Measurements from ENCODE around the gene CLPTM1.

Gene CLPTM1

GRCh38 chr19:44986389-44986788 lies 31.2 kb downstream of the CLPTM1 start:
- Histone ChIP-seq H3K4me3 (ENCODE audit: low read length in 2 of 2) (no peak overlapping the region), H3K23ac (ENCODE audit: low read depth, low read length, poor library complexity) (no peak overlapping the region), H4K8ac (ENCODE audit: low read depth, low read length) (no peak overlapping the region), H2AK5ac (ENCODE audit: low read depth, low read length) (no peak overlapping the region), H3K4me2 (ENCODE audit: insufficient read depth, low read length, poor library complexity, severe bottlenecking) (no peak overlapping the region), H2BK120ac (ENCODE audit: low read depth, low read length) (no peak overlapping the region), H4K91ac (ENCODE audit: low read depth, low read length, poor library complexity) (no peak overlapping the region), H3K36me3 (replicated peaks in 1 of 2; ENCODE audit: control insufficient read depth in 2 of 2, insufficient read depth in 2 of 2, low read length in 2 of 2) (peaks cover 18 to 86% of the 10 kb centered on the region in 2 donors), H3K18ac (ENCODE audit: low read length) (no peak overlapping the region), H3K9ac (ENCODE audit: low read depth, low read length, poor library complexity) (no peak overlapping the region), H2BK5ac (ENCODE audit: low read length) (no peak overlapping the region), H2AFZ (ENCODE audit: low read length) (no peak overlapping the region), H3K27ac (replicated peaks; ENCODE audit: low read length) (no peak overlapping the region), H3K4ac (ENCODE audit: low read length) (no peak overlapping the region), H3K79me1 (ENCODE audit: low read depth, low read length) (peaks cover 1% of the 10 kb centered on the region), H3K14ac (ENCODE audit: low read length) (no peak overlapping the region), H3K27me3 (ENCODE audit: control insufficient read depth in 3 of 3, insufficient read depth in 3 of 3, low read depth in 1 of 3, low read length in 3 of 3) (no peaks in the 10 kb centered on the region), H3K9me3 (replicated peaks in 1 of 2; ENCODE audit: control insufficient read depth in 2 of 2, insufficient read depth in 1 of 2, low read depth in 1 of 2, low read length in 2 of 2) (no peaks in the 10 kb centered on the region), H3K4me1 (ENCODE audit: control insufficient read depth in 2 of 2, insufficient read depth in 1 of 2, low read depth in 1 of 2, low read length in 2 of 2) (no peaks in the 10 kb centered on the region), H2BK15ac (ENCODE audit: low read length) (no peak overlapping the region), H2BK12ac (ENCODE audit: low read length) (no peak overlapping the region)
- DNase-seq (ENCODE audit: low spot score): no peak
- no CpG with 5 or more reads among the region's 7 CpGs for WGBS, 2 donors (ENCODE audit: extremely low coverage in 2 of 2, insufficient read length in 2 of 2, insufficient replicate concordance in 1 of 2)

GRCh38 chr19:44987148-44987675 lies 32.0 kb downstream of the CLPTM1 start:
- no peak overlapping the region for H3K18ac ChIP-seq (ENCODE audit: low read length)
- no peak overlapping the region for H3K4me2 ChIP-seq (ENCODE audit: insufficient read depth, low read length, poor library complexity, severe bottlenecking)
- no peak overlapping the region for H3K23ac ChIP-seq (ENCODE audit: low read depth, low read length, poor library complexity)
- H3K27ac ChIP-seq (replicated peaks; ENCODE audit: low read length): no peak overlapping the region
- H3K9ac ChIP-seq (ENCODE audit: low read depth, low read length, poor library complexity): peak overlapping the region; percentile 44
- no peak overlapping the region for H2AK5ac ChIP-seq (ENCODE audit: low read depth, low read length)
- no peak overlapping the region for H3K4ac ChIP-seq (ENCODE audit: low read length)
- no peak overlapping the region for H2BK120ac ChIP-seq (ENCODE audit: low read depth, low read length)
- no peak overlapping the region for H2BK12ac ChIP-seq (ENCODE audit: low read length)
- H3K9me3 ChIP-seq (replicated peaks in 1 of 2; ENCODE audit: control insufficient read depth in 2 of 2, insufficient read depth in 1 of 2, low read depth in 1 of 2, low read length in 2 of 2): no peaks in the 10 kb centered on the region
- no peak for DNase-seq (ENCODE audit: low spot score)
- no CpG with 5 or more reads among the region's 20 CpGs for WGBS, 2 donors (ENCODE audit: extremely low coverage in 2 of 2, insufficient read length in 2 of 2, insufficient replicate concordance in 1 of 2)
- H2BK5ac ChIP-seq (ENCODE audit: low read length): no peak overlapping the region
- no peak overlapping the region for H3K14ac ChIP-seq (ENCODE audit: low read length)
- no peak overlapping the region for H4K8ac ChIP-seq (ENCODE audit: low read depth, low read length)
- H3K27me3 ChIP-seq (ENCODE audit: control insufficient read depth in 3 of 3, insufficient read depth in 3 of 3, low read depth in 1 of 3, low read length in 3 of 3): no peaks in the 10 kb centered on the region
- H2BK15ac ChIP-seq (ENCODE audit: low read length): no peak overlapping the region
- H3K36me3 ChIP-seq (replicated peaks in 1 of 2; ENCODE audit: control insufficient read depth in 2 of 2, insufficient read depth in 2 of 2, low read length in 2 of 2): peaks cover 21 to 88% of the 10 kb centered on the region in 2 donors
- no peak overlapping the region for H4K91ac ChIP-seq (ENCODE audit: low read depth, low read length, poor library complexity)
- peaks cover 1% of the 10 kb centered on the region for H3K79me1 ChIP-seq (ENCODE audit: low read depth, low read length)
- H2AFZ ChIP-seq (ENCODE audit: low read length): no peak overlapping the region
- no peaks in the 10 kb centered on the region for H3K4me1 ChIP-seq (ENCODE audit: control insufficient read depth in 2 of 2, insufficient read depth in 1 of 2, low read depth in 1 of 2, low read length in 2 of 2)
- no peak overlapping the region for H3K4me3 ChIP-seq (ENCODE audit: low read length in 2 of 2)

- Histone ChIP-seq H3K36me3 (replicated peaks in 1 of 2; ENCODE audit: control insufficient read depth in 2 of 2, insufficient read depth in 2 of 2, low read length in 2 of 2) (peaks cover 25 to 91% of the 10 kb centered on the region in 2 donors), H3K79me1 (ENCODE audit: low read depth, low read length) (peaks cover 3% of the 10 kb centered on the region), H3K4ac (ENCODE audit: low read length) (no peak overlapping the region), H3K9me3 (replicated peaks in 1 of 2; ENCODE audit: control insufficient read depth in 2 of 2, insufficient read depth in 1 of 2, low read depth in 1 of 2, low read length in 2 of 2) (no peaks in the 10 kb centered on the region), H3K27me3 (ENCODE audit: control insufficient read depth in 3 of 3, insufficient read depth in 3 of 3, low read depth in 1 of 3, low read length in 3 of 3) (no peaks in the 10 kb centered on the region), H2BK5ac (ENCODE audit: low read length) (no peak overlapping the region), H3K4me3 (ENCODE audit: low read length in 2 of 2) (no peak overlapping the region), H2BK12ac (ENCODE audit: low read length) (no peak overlapping the region), H2BK120ac (ENCODE audit: low read depth, low read length) (no peak overlapping the region), H3K18ac (ENCODE audit: low read length) (no peak overlapping the region), H4K91ac (ENCODE audit: low read depth, low read length, poor library complexity) (no peak overlapping the region), H2BK15ac (ENCODE audit: low read length) (no peak overlapping the region), H3K4me1 (ENCODE audit: control insufficient read depth in 2 of 2, insufficient read depth in 1 of 2, low read depth in 1 of 2, low read length in 2 of 2) (no peaks in the 10 kb centered on the region), H4K8ac (ENCODE audit: low read depth, low read length) (no peak overlapping the region), H2AK5ac (ENCODE audit: low read depth, low read length) (no peak overlapping the region), H3K4me2 (ENCODE audit: insufficient read depth, low read length, poor library complexity, severe bottlenecking) (no peak overlapping the region), H3K23ac (ENCODE audit: low read depth, low read length, poor library complexity) (no peak overlapping the region), H3K9ac (ENCODE audit: low read depth, low read length, poor library complexity) (no peak overlapping the region), H3K14ac (ENCODE audit: low read length) (no peak overlapping the region), H3K27ac (replicated peaks; ENCODE audit: low read length) (no peak overlapping the region), H2AFZ (ENCODE audit: low read length) (no peak overlapping the region)
- no CpG with 5 or more reads among the region's 9 CpGs for WGBS, 2 donors (ENCODE audit: extremely low coverage in 2 of 2, insufficient read length in 2 of 2, insufficient replicate concordance in 1 of 2)
- DNase-seq (ENCODE audit: low spot score): no peak
These were observed 33.1 kb downstream of the CLPTM1 start for GRCh38 chr19:44988273-44988672.

GRCh38 chr19:44988896-44989556 lies 33.8 kb downstream of the CLPTM1 start:
- H3K79me1 ChIP-seq (ENCODE audit: low read depth, low read length): peaks cover 3% of the 10 kb centered on the region
- no peak overlapping the region for H3K23ac ChIP-seq (ENCODE audit: low read depth, low read length, poor library complexity)
- peak; percentile 21 for DNase-seq (ENCODE audit: low spot score)
- H3K27me3 ChIP-seq (ENCODE audit: control insufficient read depth in 3 of 3, insufficient read depth in 3 of 3, low read depth in 1 of 3, low read length in 3 of 3): no peaks in the 10 kb centered on the region
- H3K4me3 ChIP-seq (ENCODE audit: low read length in 2 of 2): no peak overlapping the region
- peak overlapping the region; percentile 61 for H3K9ac ChIP-seq (ENCODE audit: low read depth, low read length, poor library complexity)
- H2BK5ac ChIP-seq (ENCODE audit: low read length): no peak overlapping the region
- H3K14ac ChIP-seq (ENCODE audit: low read length): no peak overlapping the region
- no peaks in the 10 kb centered on the region for H3K4me1 ChIP-seq (ENCODE audit: control insufficient read depth in 2 of 2, insufficient read depth in 1 of 2, low read depth in 1 of 2, low read length in 2 of 2)
- H2BK12ac ChIP-seq (ENCODE audit: low read length): no peak overlapping the region
- H3K4me2 ChIP-seq (ENCODE audit: insufficient read depth, low read length, poor library complexity, severe bottlenecking): no peak overlapping the region
- no peaks in the 10 kb centered on the region for H3K9me3 ChIP-seq (replicated peaks in 1 of 2; ENCODE audit: control insufficient read depth in 2 of 2, insufficient read depth in 1 of 2, low read depth in 1 of 2, low read length in 2 of 2)
- no peak overlapping the region for H3K18ac ChIP-seq (ENCODE audit: low read length)
- H2AK5ac ChIP-seq (ENCODE audit: low read depth, low read length): no peak overlapping the region
- no peak overlapping the region for H2BK120ac ChIP-seq (ENCODE audit: low read depth, low read length)
- no peak overlapping the region for H3K4ac ChIP-seq (ENCODE audit: low read length)
- no peak overlapping the region for H4K91ac ChIP-seq (ENCODE audit: low read depth, low read length, poor library complexity)
- no peak overlapping the region for H4K8ac ChIP-seq (ENCODE audit: low read depth, low read length)
- H3K27ac ChIP-seq (replicated peaks; ENCODE audit: low read length): no peak overlapping the region
- no CpG with 5 or more reads among the region's 15 CpGs for WGBS, 2 donors (ENCODE audit: extremely low coverage in 2 of 2, insufficient read length in 2 of 2, insufficient replicate concordance in 1 of 2)
- no peak overlapping the region for H2AFZ ChIP-seq (ENCODE audit: low read length)
- H2BK15ac ChIP-seq (ENCODE audit: low read length): no peak overlapping the region
- peaks cover 27 to 94% of the 10 kb centered on the region in 2 donors for H3K36me3 ChIP-seq (replicated peaks in 1 of 2; ENCODE audit: control insufficient read depth in 2 of 2, insufficient read depth in 2 of 2, low read length in 2 of 2)

All from neuronal stem cell (in vitro differentiated cells).